Stimulated activated CD8-positive, alpha-beta memory T cell treated with anti-CD3 and anti-CD28 coated beads, Interleukin-7, amount 100 ng/mL, for 24 hours (primary cell): ENCODE results near the gene IL4.
"Not testable (repeated sequence)": the region's sequence is repeated elsewhere in the genome, so short reads cannot be mapped to it uniquely, and the experiment has no call there.

Source experiments
- DNase-seq: peaks from one replicate; pipeline ENCODE4 v3.0.0-alpha.2; 2020; ENCODE audit warnings: low read depth

The IL4 gene

DNA sequence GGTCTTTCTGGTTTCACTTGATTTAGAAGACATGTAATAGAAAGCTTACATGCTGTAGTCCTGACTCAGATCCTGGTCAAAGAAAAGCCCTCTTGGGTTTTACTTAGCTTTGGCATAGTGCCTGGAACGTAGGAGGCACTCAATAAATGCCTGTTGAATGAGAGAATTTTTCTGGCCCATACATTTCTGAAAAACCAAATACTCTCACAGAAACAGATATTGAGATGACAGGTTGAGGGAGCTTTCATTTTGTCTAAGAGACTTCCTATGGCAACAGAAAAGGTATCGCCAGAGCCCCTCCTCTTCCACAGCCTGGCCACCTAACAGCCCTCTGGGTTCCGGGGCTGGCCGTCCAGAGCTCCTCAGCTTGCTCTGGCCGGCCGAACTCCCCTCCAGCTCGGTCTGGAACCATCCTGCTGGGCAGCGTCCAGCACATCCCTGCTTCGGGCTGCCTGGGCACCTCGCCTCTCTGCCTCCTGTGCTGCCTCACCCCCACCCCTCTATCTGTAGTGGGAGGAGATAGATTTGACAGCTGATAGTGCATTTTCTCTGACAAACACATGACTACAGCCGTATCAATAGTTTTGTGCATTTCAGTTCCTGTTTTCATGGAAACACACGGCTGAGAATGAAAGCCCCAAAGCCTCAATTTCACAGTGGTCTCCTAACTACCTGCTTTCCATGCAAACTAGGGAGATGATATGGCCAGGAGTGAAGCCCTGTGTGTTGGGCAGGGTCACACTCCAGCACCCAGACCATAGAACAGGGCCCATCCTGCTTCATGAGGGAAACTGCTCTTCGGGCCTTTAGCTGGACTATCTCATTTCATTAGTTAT, 1.1 kb downstream of the IL4 start:
- DNase-seq: no peak

DNA sequence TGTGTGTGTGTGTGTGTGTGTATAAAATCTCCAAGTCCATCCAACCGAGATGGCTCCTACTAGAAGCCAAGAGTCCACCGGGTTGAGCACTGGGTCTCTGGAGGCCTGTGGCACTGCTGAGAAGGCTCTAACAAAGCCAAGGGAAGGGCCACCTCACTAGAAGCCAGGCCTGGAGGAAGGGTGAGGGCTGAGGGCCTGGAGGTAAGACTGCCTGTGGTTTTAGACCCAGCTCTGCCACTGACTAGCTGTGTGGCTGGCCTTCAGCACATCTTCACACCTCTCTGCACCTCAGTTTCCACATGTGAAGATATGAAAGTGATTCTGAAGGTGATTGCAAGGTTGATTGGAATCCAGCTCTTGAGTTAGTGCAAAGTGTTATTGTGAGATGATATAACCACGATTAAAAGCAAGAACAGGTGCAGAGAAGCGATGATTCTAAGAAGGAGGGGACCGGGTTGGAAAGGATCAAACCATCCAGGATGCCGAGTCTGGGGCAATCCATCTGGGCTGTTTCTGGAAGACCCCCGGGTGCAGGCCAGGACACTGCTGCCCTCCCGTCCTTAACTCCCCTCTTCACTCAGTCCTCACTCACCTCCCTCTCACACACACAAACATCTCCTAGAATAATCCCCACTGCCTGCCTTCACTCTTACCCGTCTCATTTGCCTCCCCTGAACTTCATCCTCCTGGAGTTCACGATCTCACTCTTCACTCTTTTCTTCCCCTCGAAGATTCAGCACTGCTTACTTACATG, 2.3 kb downstream of the IL4 start:
- DNase-seq: no peak

DNA sequence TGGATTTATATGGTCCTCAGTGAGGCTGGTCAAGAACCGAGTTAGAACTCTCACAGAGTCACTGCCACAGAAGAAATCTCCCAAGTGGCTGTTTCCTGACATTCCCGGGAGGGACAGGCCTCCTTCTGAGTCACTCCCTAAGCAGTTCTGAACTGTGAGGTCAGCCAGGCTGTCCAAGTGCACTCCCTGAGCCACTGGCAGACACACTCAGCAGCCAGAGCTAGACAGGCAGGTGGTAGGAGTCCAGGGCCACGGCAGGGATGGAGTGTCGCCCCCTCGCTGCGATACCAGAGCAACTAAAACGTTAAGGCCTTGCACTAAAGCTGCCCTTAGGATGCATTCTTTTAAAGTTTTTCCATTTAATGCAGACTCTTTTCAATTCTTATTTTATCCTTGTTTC, 3.4 kb downstream of the IL4 start:
- DNase-seq: no peak

DNA sequence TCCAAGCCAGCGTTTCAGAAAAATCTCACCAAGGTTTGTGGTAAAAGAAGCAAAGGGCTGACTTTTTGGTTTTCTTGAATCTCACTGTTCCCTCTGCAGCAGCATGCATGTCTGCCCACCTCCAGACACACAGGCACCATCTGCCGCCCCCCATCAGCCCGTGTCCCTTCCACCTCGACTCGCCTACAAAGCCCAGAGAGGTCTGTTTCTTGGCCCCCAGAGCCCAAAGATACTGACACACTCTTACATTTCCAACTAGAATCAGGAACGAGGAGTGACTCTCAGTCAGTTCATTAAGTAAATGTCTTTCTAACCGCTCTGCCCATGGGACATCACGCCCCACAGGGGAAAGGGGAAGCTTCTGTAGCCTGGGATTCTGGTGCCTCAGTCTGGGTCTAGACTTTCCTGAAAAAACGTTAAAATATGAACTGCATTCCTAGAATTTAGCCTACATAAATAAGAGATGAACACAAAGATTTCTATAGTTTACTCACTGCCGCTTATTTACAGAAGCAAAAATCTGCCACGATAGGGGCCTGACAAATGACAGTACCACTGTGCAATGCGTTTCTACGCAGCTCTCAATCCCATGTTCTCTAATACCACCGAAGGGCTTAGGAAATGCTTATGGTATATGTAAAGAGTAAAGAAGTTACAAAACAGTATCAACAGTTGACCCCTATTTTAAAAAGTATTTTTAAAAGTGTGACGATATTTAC, 4.1 kb downstream of the IL4 start:
- no peak for DNase-seq

DNA sequence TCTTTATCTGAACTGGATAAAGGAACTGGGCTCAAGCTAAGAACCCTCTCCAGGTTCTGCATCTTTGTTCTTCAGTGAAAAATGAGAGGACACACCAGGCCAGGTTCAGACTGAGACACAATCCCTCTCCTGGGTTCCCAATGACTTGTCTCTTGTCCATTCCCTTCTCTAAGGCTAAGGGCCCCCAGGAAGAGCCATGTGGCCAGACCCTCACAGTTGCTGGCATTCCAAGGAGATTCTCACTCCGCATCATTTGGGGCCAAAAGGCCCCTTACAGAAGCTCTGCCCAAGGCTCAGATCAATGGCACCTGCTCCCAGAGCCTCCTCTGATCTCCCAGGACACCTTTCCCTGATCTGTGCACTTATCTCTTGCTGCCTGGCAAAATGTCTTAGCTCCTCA, 4.9 kb downstream of the IL4 start:
- no peak for DNase-seq

DNA sequence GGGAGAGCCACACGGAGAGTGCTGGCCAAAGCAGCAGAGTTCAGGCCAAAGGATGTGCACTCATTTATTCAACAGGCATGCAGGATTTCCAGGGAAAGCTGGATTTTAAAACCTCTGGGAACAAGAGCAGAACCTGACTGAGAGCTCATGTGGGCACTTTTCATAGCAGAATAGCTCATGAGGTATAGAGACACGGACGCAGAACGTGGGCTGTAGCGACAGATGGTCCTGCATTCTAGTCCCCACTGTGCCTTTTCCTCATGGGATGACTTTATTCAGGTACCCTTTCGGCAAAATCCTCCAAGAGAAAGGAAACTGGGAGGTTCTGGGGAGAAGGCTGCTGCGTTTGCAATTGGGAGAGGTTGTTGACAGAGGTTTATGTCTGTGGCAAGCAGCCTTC, 5.4 kb downstream of the IL4 start:
- DNase-seq: no peak

DNA sequence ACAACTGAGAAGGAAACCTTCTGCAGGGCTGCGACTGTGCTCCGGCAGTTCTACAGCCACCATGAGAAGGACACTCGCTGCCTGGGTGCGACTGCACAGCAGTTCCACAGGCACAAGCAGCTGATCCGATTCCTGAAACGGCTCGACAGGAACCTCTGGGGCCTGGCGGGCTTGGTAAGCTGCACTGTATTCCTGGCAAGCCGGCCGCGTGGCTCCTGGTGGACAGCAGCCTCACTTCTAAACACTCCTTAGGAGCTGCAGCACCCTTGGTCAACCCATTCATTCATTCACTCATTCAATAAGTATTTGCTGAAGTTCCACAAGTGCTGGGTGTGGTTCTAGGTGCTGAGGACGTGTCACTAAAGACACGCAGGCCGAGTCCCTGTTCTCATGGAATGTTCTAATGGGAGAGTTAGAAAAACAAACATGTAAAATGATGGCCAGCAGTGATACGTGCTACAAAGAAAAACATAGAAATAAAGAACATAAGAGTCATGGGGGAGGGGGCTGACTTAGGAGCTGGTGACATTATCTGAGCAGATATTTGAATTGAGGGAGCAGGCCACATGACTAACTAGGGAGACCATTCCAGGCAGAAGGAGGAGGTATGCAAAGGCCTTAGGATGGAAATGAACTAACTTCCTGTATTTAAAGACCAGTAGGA, 6.1 kb downstream of the IL4 start:
- DNase-seq: no peak

DNA sequence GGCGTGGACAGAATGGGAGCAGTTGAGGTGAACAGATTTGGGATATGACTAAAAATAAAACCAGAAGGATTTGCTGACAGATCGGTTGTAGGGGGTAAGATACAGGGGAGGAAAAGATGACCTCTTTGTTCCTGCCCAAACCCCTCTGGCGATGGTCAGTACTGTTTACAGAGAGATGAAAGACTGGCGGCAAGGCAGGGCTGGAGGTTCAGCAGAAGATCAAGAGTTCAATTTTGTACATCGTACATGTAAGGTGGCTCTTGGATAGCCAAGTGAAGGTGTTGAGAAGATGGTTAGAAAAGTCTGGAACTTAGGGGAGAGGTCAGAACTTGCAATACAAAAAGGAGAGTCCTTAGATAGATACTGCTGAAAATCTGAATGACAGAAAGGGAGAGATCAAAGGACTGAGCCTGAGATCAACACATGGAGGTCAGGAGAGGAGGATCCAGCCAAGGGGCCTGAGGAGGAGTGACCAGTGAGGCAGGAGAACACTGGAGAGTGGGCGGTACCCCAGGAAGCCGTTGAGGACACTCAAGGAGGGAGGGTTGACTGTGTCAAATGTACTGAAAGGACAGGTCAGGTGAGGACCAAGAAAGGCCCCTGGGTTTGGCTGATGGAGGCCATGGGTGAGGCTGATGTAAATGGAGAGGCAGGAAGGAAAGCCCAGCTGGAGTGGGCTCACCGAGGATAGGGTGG, 7.1 kb downstream of the IL4 start:
- no peak for DNase-seq

DNA sequence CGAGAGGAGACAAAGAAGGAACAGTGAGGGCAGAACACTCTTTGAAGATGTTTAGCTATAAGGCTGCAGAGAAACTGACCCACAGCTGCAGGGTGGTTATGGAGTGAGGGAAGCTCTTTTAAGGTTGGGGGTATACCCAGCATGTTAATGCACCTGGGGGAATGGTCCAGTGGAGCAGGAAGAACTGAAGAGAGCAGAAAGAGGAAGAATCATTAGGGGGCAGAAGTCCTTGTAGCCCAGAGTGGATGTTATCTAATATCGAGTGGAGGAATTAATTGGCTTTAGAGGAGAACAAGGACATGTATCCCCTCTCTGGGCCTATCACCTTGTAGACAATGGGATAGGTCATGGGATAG, 7.7 kb downstream of the IL4 start:
- DNase-seq: no peak

DNA sequence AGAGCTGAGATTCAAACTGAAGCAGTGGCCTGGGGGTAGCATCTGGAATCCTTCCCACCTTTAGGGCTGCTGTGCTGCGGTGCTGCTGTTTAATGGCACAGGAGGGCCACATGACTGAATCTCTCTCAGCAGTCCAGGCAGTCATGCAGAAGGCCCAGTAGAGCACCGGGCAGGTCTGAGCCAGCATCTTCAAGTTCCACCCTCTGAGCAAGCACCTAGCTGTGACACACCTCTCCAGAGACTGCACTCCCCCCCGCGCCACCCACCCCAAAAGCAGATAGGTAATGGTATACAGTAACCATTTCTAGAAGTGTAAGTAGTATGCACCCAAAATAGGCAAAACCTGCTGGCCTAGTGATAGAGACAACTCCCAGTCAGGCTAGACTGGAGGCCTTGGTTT, 8.2 kb downstream of the IL4 start:
- no peak for DNase-seq

DNA sequence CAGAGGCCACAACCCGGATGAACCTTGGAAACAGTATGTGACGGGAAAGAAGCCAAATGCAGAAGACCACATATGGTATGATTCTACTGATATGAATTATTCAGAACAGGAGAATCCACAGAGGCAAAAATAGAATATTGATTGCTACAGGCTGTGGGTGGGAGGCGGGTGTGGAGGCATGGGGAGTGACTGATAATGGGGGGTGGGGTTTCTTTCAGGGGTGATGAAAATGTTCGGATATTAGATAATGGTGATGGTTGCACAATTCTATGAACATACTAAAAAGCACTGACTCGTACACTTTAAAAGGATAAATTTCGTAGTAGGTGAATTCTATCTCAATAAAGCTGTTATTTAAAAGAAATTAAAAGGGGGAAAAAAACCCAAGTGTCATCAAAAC, 10.7 kb downstream of the IL4 start:
- DNase-seq: no peak

DNA sequence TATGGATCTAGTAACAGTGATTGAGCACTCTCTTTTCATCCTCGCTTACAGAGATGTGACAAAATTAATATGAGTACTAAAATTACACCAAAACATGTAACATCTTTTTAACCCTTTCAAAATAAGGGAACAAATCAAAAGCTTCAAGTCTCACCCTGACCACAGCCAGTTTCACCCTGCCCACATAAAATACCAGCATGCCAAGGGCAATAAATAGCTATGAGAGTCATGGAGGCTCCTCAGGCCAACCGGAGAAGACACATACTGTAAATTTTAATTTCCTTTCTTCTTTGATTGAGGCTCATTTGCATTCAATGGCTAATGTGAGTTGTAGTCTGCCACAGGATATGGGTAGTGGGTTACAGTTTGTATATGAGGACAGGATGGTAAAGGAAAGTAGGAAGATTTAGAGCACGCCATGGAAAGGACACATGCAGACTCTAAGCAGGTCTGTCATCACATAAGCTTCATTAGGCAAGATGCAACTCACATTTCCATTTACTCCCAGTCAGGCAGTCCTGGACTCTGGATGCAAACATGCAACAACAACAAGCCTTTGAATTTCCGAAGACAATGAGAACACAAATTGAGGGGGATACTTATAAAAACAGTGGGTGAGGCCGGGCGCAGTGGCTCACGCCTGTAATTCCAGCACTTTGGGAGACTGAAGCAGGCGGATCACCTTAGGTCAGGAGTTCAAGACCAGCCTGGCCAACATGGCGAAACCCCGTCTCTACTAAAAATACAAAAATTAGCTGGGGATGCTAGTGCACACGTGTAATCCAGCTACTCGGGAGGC, 11.3 kb downstream of the IL4 start:
- no peak for DNase-seq

DNA sequence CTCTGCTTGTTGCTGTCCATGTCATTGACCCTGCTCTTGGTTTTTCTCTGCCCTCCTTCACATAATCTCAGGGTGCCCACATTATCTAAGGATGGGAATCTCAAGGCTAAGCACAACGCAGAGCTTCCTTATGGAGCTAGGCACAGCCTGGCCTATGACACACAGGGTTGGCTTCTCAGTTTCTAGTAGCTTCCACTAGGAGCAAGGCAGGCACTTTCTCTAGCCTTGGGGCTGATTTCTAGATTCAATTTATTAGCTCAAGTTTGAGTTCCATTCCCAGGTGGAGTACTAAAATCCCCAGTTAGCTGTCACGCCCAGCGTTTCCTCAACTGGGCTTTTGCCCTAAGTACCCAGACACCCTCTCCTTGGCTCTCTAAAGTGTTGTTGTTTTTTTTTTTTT, 12.4 kb downstream of the IL4 start:
- no peak for DNase-seq

DNA sequence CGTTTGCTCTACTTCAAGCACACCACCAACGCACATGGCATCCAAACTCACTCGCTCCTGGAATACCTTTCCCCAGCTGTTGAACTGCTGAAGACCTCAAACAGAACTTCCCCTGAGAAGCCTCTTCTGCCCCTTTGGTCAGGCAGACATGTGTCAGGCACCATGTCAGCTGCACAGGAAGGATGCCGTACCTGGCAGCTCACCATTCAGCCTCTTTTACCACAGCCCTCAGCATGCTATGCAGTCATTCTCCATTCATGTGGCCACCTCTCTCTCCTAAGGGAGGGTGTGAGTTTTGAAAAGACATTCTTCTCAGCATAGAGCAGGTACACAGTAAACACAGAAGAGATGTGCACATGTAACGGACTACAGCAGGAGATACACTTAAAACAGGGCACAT, 14.2 kb downstream of the IL4 start:
- DNase-seq: no peak

DNA sequence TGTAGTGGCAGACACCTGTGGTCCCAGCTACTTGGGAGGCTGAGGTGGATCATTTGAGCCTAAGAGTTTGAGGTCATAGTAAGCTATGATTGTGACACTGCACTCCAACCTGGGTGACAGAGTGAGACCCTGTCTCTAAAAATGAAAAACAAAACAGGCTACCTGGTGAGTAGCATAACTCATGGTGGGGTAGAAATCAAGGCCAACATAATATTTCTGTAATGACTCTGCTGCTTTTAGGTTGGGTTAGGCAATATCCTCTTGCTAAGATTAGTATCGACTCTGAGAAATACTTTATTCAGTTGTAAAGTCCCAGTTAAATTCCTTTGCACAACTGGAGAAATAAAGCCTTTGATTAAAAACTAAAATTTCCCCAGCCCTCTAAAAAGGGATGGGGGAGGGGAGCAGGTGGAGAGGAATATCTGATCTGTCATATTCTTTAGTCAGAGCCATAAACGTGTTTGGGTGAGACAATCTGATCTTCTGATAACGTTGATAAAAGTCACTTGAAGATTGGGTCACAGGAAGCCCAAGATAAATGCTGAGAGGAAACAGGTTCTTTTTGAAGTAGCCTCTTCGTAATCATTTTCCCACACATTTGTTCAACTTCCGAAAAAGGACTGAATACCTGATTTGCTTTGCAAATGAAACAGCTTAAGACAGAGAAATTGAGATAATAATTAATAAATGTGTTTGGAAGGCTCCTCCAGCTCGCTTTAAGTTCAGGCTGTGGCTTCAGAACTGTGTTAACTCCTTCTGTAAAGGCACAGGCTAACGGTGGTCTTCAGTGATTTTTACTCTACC, 14.9 kb downstream of the IL4 start:
- no peak for DNase-seq

DNA sequence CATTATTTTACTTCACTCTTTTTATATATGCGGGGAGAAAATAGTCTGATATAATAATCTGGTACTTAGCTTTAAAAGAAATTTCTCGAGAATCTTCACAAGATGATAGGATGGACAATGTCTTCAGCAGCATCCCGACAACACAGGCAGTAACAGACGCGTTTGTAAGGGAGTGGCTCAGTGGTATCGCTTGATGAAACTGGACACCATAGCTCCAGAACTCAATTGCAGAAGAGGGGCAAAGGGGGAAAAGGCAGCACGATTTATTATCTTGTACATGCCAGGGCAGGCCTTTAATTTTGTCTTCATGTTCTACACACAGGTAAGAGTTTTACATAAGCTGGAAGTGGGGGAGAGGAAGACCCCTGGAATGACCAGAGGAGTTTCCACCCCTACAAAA, 15.7 kb downstream of the IL4 start:
- no peak for DNase-seq

DNA sequence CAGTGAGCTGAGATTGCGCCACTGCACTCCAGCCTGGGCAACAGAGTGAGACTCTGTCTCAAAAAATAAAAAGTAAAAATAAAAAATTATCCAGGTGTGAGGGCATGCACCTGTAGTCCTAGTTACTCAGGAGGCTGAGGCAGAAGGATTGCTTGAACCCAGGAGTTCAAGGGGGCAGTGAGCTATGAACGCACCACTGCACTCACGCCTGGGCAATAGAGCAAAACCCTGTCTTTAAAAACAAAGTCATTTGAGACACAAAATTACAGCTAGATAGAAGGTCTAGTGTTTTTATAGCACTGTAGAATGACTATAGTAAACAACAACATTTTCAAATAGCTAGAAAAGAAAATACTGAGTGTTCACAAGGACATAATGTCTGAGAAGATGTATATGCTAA, 16.4 kb downstream of the IL4 start:
- DNase-seq: no peak

DNA sequence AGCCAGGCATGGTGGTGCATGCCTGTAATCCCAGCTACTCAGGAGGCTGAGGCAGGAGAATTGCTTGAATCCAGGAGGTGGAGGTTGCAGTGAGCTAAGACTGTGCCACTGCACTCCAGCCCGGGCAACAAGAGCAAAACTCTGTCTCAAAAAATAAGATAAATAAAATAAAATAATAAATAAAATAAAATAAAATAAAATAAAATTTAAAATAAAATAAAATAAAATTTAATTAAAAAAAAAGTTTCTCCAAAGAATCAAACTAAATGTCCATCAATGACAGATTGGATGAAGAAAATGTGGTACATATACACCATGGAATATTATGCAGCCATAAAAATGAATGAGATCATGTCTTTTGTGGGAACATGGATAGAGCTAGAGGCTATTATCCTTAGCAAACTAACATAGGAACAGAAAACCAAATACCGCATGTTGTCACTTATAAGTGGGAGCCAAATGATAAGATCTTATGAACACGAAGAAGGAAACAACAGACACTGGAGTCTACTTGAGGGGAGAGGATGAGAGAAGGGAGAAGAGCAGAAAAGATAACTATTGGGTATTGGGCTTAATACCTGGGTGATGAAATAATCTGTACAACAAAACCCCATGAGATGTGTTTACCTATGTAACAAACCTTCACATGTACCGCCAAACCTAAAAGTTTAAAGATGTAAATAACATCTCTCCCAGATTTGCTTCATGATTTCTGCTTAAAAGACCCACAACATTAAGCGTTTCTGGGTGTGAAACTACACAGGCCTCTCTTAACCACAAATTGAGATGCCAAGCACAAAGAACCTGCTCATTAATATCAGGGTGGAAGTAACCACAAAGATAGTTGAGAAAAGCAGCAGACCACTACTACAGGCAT, 18.2 kb downstream of the IL4 start:
- DNase-seq: not testable (repeated sequence)

DNA sequence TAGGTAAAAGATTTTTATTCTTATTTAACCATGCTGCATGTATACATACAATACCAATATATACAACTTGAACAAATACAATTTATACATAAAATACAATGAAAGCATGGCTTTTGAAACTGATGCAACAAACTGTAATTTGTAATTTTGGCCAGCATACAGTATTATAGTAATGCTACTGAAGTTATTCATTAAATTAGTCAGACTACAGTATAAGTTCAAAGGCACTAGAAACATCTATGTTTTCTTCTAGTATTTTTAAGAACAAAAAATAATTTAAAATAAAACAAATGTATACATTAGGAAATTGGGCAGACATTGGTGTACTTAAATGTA, 18.8 kb downstream of the IL4 start:
- DNase-seq: no peak
